OCI-LY1 (cell line): ENCODE data around the gene CLCNKB.
"Not testable (repeated sequence)": the region's sequence is repeated elsewhere in the genome, so short reads cannot be mapped to it uniquely, and the experiment has no call there.

Source experiments
- H2AFZ ChIP-seq: fragments of 200-600 bp; sonication (generic), shearing (Covaris generic); 2 replicates; pipeline ENCODE4 v1.6.0; 2014; ENCODE audit warnings: antibody characterized with exemption, mild to moderate bottlenecking, low read length
- H3F3A ChIP-seq: fragments of 200-600 bp; sonication (generic), shearing (Covaris generic); 2 replicates; pipeline ENCODE4 v1.6.0; 2014; ENCODE audit warnings: mild to moderate bottlenecking, antibody characterized with exemption, low read length, moderate library complexity; ENCODE audit not compliant: insufficient read depth
- H3K27ac ChIP-seq: fragments of 200-600 bp; sonication (generic); 2 replicates; pipeline ENCODE4 v1.5.1; 2014; ENCODE audit warnings: low read length, mixed run types, mild to moderate bottlenecking, low read depth; ENCODE audit not compliant: poor library complexity, severe bottlenecking
- H3K27me3 ChIP-seq: fragments of 200-600 bp; sonication (generic); 2 replicates; pipeline ENCODE4 v1.6.0; 2014; ENCODE audit warnings: antibody characterized with exemption, mild to moderate bottlenecking, low read length, moderate library complexity; ENCODE audit not compliant: insufficient read depth
- H3K36me3 ChIP-seq: fragments of 200-600 bp; sonication (generic); 2 replicates; pipeline ENCODE4 v1.6.1; 2014; ENCODE audit warnings: mild to moderate bottlenecking, antibody characterized with exemption, low read length, moderate library complexity, mixed read lengths; ENCODE audit not compliant: insufficient read depth
- H3K4me1 ChIP-seq: fragments of 200-600 bp; sonication (generic); 2 replicates; pipeline ENCODE4 v1.5.1; 2014; ENCODE audit warnings: mild to moderate bottlenecking, low read length, moderate library complexity; ENCODE audit not compliant: insufficient read depth, severe bottlenecking
- H3K4me2 ChIP-seq: fragments of 200-600 bp; sonication (generic), shearing (Covaris generic); 2 replicates; pipeline ENCODE4 v1.6.1; 2014; ENCODE audit warnings: low read length
- H3K4me3 ChIP-seq: fragments of 200-600 bp; sonication (generic); 2 replicates; pipeline ENCODE4 v1.5.1; 2014; ENCODE audit warnings: low read length, low read depth, mild to moderate bottlenecking, mixed read lengths; ENCODE audit not compliant: poor library complexity, severe bottlenecking
- H3K79me2 ChIP-seq: fragments of 200-600 bp; shearing (Covaris generic); 2 replicates; pipeline ENCODE4 v1.6.1; 2016; ENCODE audit warnings: mixed run types, low read length, mixed read lengths; ENCODE audit not compliant: insufficient read depth
- H3K9ac ChIP-seq: fragments of 200-600 bp; sonication (generic), shearing (Covaris generic); 2 replicates; pipeline ENCODE4 v1.6.1; 2014; ENCODE audit warnings: mild to moderate bottlenecking, low read length, mixed read lengths
- H3K9me2 ChIP-seq: fragments of 200-600 bp; sonication (generic), shearing (Covaris generic); 2 replicates; pipeline ENCODE4 v1.6.1; 2014; ENCODE audit warnings: low read depth, mild to moderate bottlenecking, low read length, mixed read lengths
- H3K9me3 ChIP-seq: fragments of 200-600 bp; shearing (Covaris generic); 2 replicates; pipeline ENCODE4 v1.6.1; 2014; ENCODE audit warnings: low read length, mixed read lengths
- H4K20me1 ChIP-seq: fragments of 200-600 bp; sonication (generic), shearing (Covaris generic); 2 replicates; pipeline ENCODE4 v1.6.0; 2016; ENCODE audit warnings: mild to moderate bottlenecking, low read length; ENCODE audit not compliant: insufficient read depth
- EZH2 ChIP-seq: fragments of 200-600 bp; sonication (generic), shearing (Covaris generic); IDR thresholded peaks from 2 replicates; pipeline ENCODE4 v1.8.0; 2017; ENCODE audit warnings: borderline replicate concordance, mixed run types, mild to moderate bottlenecking, antibody characterized with exemption, low read length, moderate library complexity, mixed read lengths
- TF ChIP-seq, protein P1 (sequence below): fragments of 200-600 bp; sonication (generic), shearing (Covaris generic); IDR thresholded peaks from 2 replicates; pipeline ENCODE4 v1.5.1; 2017; ENCODE audit warnings: mild to moderate bottlenecking, antibody characterized with exemption, low read length, moderate library complexity, mixed read lengths

Gene CLCNKB

DNA sequence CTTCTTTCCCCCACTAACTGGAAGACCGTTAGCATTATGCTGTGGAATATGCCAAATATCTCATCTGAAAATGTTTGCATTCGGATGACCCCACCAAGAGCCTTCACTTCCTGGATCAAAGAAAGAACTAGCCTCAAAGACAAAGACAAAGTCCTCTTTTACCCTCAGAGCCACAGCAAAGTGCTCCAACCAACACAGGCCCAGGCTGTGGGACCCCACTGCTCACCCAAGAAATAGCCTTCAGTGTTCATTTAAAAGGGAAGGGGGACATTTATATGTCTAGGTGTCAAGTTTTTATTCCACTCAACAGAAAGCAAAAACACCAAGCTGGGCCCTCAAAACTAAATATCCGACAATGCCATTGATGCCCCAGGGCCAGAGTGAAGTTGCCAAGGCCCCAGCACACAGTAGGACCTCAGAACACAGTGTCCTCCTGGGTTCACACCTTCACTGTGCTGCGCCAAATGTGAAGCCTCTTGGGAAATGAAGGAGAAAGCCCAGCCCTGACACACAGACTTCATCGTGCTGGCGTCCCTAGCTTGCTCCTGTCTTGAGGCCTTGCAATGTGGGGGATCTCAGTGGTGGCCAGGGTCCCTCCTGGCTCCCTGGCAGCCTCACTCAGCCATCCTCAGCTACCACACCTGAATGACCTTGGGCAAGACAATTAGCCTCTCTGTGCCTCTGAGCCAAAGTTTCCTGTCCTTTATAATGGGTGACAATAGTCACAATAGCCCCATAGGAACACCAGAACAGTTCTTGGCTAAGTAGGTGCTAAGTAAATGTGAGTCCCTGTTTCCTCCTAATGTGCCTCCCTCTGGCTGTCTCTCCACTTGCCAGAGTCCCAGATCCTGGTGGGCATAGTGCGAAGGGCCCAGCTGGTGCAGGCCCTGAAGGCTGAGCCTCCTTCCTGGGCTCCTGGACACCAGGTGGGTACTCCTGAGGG is 11.3 kb downstream of the CLCNKB start:
- H3K9ac ChIP-seq = no peak overlapping the region
- H3K27me3 ChIP-seq = no peaks in the 10 kb centered on the region
- no peaks in the 10 kb centered on the region for H3K79me2 ChIP-seq
- no peaks in the 10 kb centered on the region for H3K9me2 ChIP-seq
- no peak for TF ChIP-seq EZH2
- TF ChIP-seq, protein P1, sequence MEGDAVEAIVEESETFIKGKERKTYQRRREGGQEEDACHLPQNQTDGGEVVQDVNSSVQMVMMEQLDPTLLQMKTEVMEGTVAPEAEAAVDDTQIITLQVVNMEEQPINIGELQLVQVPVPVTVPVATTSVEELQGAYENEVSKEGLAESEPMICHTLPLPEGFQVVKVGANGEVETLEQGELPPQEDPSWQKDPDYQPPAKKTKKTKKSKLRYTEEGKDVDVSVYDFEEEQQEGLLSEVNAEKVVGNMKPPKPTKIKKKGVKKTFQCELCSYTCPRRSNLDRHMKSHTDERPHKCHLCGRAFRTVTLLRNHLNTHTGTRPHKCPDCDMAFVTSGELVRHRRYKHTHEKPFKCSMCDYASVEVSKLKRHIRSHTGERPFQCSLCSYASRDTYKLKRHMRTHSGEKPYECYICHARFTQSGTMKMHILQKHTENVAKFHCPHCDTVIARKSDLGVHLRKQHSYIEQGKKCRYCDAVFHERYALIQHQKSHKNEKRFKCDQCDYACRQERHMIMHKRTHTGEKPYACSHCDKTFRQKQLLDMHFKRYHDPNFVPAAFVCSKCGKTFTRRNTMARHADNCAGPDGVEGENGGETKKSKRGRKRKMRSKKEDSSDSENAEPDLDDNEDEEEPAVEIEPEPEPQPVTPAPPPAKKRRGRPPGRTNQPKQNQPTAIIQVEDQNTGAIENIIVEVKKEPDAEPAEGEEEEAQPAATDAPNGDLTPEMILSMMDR = no peak
- no peaks in the 10 kb centered on the region for H4K20me1 ChIP-seq
- no peak overlapping the region for H2AFZ ChIP-seq
- no peaks in the 10 kb centered on the region for H3K4me1 ChIP-seq
- H3K9me3 ChIP-seq = no peaks in the 10 kb centered on the region
- H3K36me3 ChIP-seq = no peaks in the 10 kb centered on the region
- H3K27ac ChIP-seq = no peak overlapping the region
- H3F3A ChIP-seq = no peaks in the 10 kb centered on the region
- H3K4me3 ChIP-seq = no peak overlapping the region
- no peak overlapping the region for H3K4me2 ChIP-seq

- no peak overlapping the region for H3K27ac ChIP-seq
- TF ChIP-seq EZH2 = no peak
- TF ChIP-seq, protein P1 = peak; percentile 89
- no peaks in the 10 kb centered on the region for H3K27me3 ChIP-seq
These were observed 12.3 kb downstream of the CLCNKB start for GRCh38 chr1:16055613-16056520.

GRCh38 chr1:16056521-16056912 is 12.9 kb downstream of the CLCNKB start:
- not testable (repeated sequence) for H4K20me1 ChIP-seq, H3K27me3 ChIP-seq, H3K4me2 ChIP-seq, H3K9me2 ChIP-seq, H3K9me3 ChIP-seq, H2AFZ ChIP-seq, H3K27ac ChIP-seq, H3K4me1 ChIP-seq, H3F3A ChIP-seq, H3K79me2 ChIP-seq, H3K36me3 ChIP-seq, H3K4me3 ChIP-seq, H3K9ac ChIP-seq

More at GRCh38 chr1:16055613-16056520, 12.3 kb downstream of the CLCNKB start:
- Histone ChIP-seq H3F3A (no peaks in the 10 kb centered on the region), H3K4me2 (no peak overlapping the region), H3K9me3 (no peaks in the 10 kb centered on the region), H3K36me3 (no peaks in the 10 kb centered on the region), H3K79me2 (no peaks in the 10 kb centered on the region), H3K9ac (no peak overlapping the region), H2AFZ (no peak overlapping the region), H3K9me2 (no peaks in the 10 kb centered on the region), H4K20me1 (no peaks in the 10 kb centered on the region), H3K4me3 (no peak overlapping the region), H3K4me1 (no peaks in the 10 kb centered on the region)

DNA sequence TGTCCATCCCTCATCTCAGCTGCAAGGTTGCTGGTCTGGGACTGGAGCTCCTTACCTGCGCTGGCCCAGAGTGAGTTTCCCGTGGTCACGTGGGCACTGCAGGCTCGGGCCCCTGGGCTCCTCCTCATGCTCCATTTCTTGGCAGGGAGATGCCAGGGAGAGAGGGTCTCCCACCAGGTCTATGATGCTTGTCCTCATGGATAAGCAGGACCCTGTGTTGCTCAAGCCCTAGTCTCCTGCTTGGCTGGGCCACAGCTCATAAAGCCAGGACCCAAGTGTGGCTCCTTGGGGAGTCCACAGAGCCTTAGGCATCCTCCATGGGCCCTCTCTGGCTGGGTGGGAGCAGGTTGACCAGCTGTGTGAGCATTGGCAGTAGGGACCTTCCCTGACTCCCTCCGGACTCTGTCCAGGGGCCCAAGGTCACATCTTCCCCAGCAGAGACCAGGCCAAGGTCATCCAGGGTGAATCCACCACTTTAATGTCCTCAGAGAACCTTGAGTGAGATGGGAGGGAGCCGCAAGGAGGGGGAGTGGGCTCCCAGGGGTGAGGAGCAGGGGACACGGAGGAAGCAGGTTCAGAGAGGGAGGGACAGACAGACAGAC is 13.8 kb downstream of the CLCNKB start:
- not testable (repeated sequence) for H3K4me1 ChIP-seq

GRCh38 chr1:16058394-16059120 is 15.0 kb downstream of the CLCNKB start:
- H3K27me3 ChIP-seq, H3K36me3 ChIP-seq, H3K4me3 ChIP-seq, H2AFZ ChIP-seq, H3F3A ChIP-seq, H3K9me2 ChIP-seq, H3K27ac ChIP-seq, H3K9ac ChIP-seq, H3K9me3 ChIP-seq, H3K79me2 ChIP-seq, H3K4me2 ChIP-seq, H4K20me1 ChIP-seq, H3K4me1 ChIP-seq: not testable (repeated sequence)

More for the DNA sequence above, 13.8 kb downstream of the CLCNKB start:
- not testable (repeated sequence) for H2AFZ ChIP-seq, H3K27ac ChIP-seq, H3K4me2 ChIP-seq, H3K9ac ChIP-seq, H3K36me3 ChIP-seq, H3K9me2 ChIP-seq, H3K27me3 ChIP-seq, H3F3A ChIP-seq, H3K79me2 ChIP-seq, H4K20me1 ChIP-seq, H3K9me3 ChIP-seq, H3K4me3 ChIP-seq
